ENCODE results near the gene TBL3.
"Not testable (repeated sequence)": the region's sequence is repeated elsewhere in the genome, so short reads cannot be mapped to it uniquely, and the experiment has no call there.

The TBL3 gene

GRCh38 chr16:1936945-1937479 lies 34.8 kb upstream of the TBL3 start:
- H3K36me3 ChIP-seq (ENCODE audit: control insufficient read depth in 1 of 2, insufficient read depth in 2 of 2, low read length in 2 of 2): peaks cover 16 to 40% of the 10 kb centered on the region in 2 donors
- H3K4me3 ChIP-seq (ENCODE audit: low read depth in 1 of 2, low read length in 2 of 2): no peak overlapping the region
- H3K4me1 ChIP-seq (ENCODE audit: control insufficient read depth in 1 of 2, insufficient read depth in 2 of 2, low read length in 2 of 2): peaks cover 7% of the 10 kb centered on the region in 2 donors
- no peaks in the 10 kb centered on the region for H3K9me3 ChIP-seq (ENCODE audit: control insufficient read depth in 1 of 2, low read length in 2 of 2)
- no peak overlapping the region for H3K27ac ChIP-seq (ENCODE audit: low read length)
- H3K27me3 ChIP-seq (ENCODE audit: low read depth, low read length): no peaks in the 10 kb centered on the region

GRCh38 chr16:1938316-1938715 lies 33.5 kb upstream of the TBL3 start:
- Histone ChIP-seq H3K4me3 (ENCODE audit: low read depth in 1 of 2, low read length in 2 of 2) (peak overlapping the region in 1 of 2 donors; percentile 11), H3K27ac (ENCODE audit: low read length) (no peak overlapping the region), H3K36me3 (ENCODE audit: control insufficient read depth in 1 of 2, insufficient read depth in 2 of 2, low read length in 2 of 2) (peaks cover 16 to 40% of the 10 kb centered on the region in 2 donors), H3K27me3 (ENCODE audit: low read depth, low read length) (no peaks in the 10 kb centered on the region), H3K9me3 (ENCODE audit: control insufficient read depth in 1 of 2, low read length in 2 of 2) (no peaks in the 10 kb centered on the region), H3K4me1 (ENCODE audit: control insufficient read depth in 1 of 2, insufficient read depth in 2 of 2, low read length in 2 of 2) (peaks cover 10 to 15% of the 10 kb centered on the region in 2 donors)

- Histone ChIP-seq H3K27me3 (ENCODE audit: low read depth, low read length) (no peaks in the 10 kb centered on the region), H3K4me1 (ENCODE audit: control insufficient read depth in 1 of 2, insufficient read depth in 2 of 2, low read length in 2 of 2) (peaks cover 10 to 15% of the 10 kb centered on the region in 2 donors), H3K36me3 (ENCODE audit: control insufficient read depth in 1 of 2, insufficient read depth in 2 of 2, low read length in 2 of 2) (peaks cover 16 to 40% of the 10 kb centered on the region in 2 donors), H3K9me3 (ENCODE audit: control insufficient read depth in 1 of 2, low read length in 2 of 2) (no peaks in the 10 kb centered on the region), H3K27ac (ENCODE audit: low read length) (no peak overlapping the region), H3K4me3 (ENCODE audit: low read depth in 1 of 2, low read length in 2 of 2) (peak overlapping the region in 1 of 2 donors; percentile 11)
These were observed 32.9 kb upstream of the TBL3 start for GRCh38 chr16:1938910-1939309.

- H3K27ac ChIP-seq (ENCODE audit: low read length); H3K27me3 ChIP-seq (ENCODE audit: low read depth, low read length); H3K4me3 ChIP-seq (ENCODE audit: low read depth in 1 of 2, low read length in 2 of 2); H3K9me3 ChIP-seq (ENCODE audit: control insufficient read depth in 1 of 2, low read length in 2 of 2): not testable (repeated sequence)
- Histone ChIP-seq H3K4me1 (ENCODE audit: control insufficient read depth in 1 of 2, insufficient read depth in 2 of 2, low read length in 2 of 2) (peaks cover 10 to 15% of the 10 kb centered on the region in 2 donors), H3K36me3 (ENCODE audit: control insufficient read depth in 1 of 2, insufficient read depth in 2 of 2, low read length in 2 of 2) (peaks cover 16 to 40% of the 10 kb centered on the region in 2 donors)
These were observed 32.0 kb upstream of the TBL3 start for GRCh38 chr16:1939833-1940232.

- Histone ChIP-seq H3K36me3 (ENCODE audit: control insufficient read depth in 1 of 2, insufficient read depth in 2 of 2, low read length in 2 of 2) (peaks cover 16 to 40% of the 10 kb centered on the region in 2 donors), H3K27ac (ENCODE audit: low read length) (no peak overlapping the region), H3K4me3 (ENCODE audit: low read depth in 1 of 2, low read length in 2 of 2) (peak overlapping the region in 1 of 2 donors; percentile 95), H3K27me3 (ENCODE audit: low read depth, low read length) (no peaks in the 10 kb centered on the region), H3K9me3 (ENCODE audit: control insufficient read depth in 1 of 2, low read length in 2 of 2) (no peaks in the 10 kb centered on the region), H3K4me1 (ENCODE audit: control insufficient read depth in 1 of 2, insufficient read depth in 2 of 2, low read length in 2 of 2) (peaks cover 10 to 15% of the 10 kb centered on the region in 2 donors)
These were observed 31.3 kb upstream of the TBL3 start for GRCh38 chr16:1940273-1941161.

- no peak overlapping the region for H3K27ac ChIP-seq (ENCODE audit: low read length)
- peak overlapping the region; percentile 74 to 95 for H3K4me3 ChIP-seq (ENCODE audit: low read depth in 1 of 2, low read length in 2 of 2)
- H3K4me1 ChIP-seq (ENCODE audit: control insufficient read depth in 1 of 2, insufficient read depth in 2 of 2, low read length in 2 of 2): peaks cover 10 to 15% of the 10 kb centered on the region in 2 donors
- no peaks in the 10 kb centered on the region for H3K27me3 ChIP-seq (ENCODE audit: low read depth, low read length)
- H3K36me3 ChIP-seq (ENCODE audit: control insufficient read depth in 1 of 2, insufficient read depth in 2 of 2, low read length in 2 of 2): peaks cover 16 to 40% of the 10 kb centered on the region in 2 donors
- H3K9me3 ChIP-seq (ENCODE audit: control insufficient read depth in 1 of 2, low read length in 2 of 2): no peaks in the 10 kb centered on the region
These were observed 30.4 kb upstream of the TBL3 start for GRCh38 chr16:1941162-1942046.

- Histone ChIP-seq H3K27me3 (ENCODE audit: low read depth, low read length) (no peaks in the 10 kb centered on the region), H3K4me1 (ENCODE audit: control insufficient read depth in 1 of 2, insufficient read depth in 2 of 2, low read length in 2 of 2) (peaks cover 10 to 15% of the 10 kb centered on the region in 2 donors), H3K36me3 (ENCODE audit: control insufficient read depth in 1 of 2, insufficient read depth in 2 of 2, low read length in 2 of 2) (peaks cover 12 to 36% of the 10 kb centered on the region in 2 donors), H3K9me3 (ENCODE audit: control insufficient read depth in 1 of 2, low read length in 2 of 2) (no peaks in the 10 kb centered on the region), H3K27ac (ENCODE audit: low read length) (no peak overlapping the region), H3K4me3 (ENCODE audit: low read depth in 1 of 2, low read length in 2 of 2) (peak overlapping the region; percentile 74 to 95)
These were observed 29.6 kb upstream of the TBL3 start for GRCh38 chr16:1942047-1942809.

- Histone ChIP-seq H3K27ac (ENCODE audit: low read length) (peak within 1 kb of the TSS; percentile 60), H3K4me1 (ENCODE audit: control insufficient read depth in 1 of 2, insufficient read depth in 2 of 2, low read length in 2 of 2) (peaks cover 10 to 15% of the 10 kb centered on the region in 2 donors), H3K27me3 (ENCODE audit: low read depth, low read length) (no peaks in the 10 kb centered on the region), H3K9me3 (ENCODE audit: control insufficient read depth in 1 of 2, low read length in 2 of 2) (no peaks in the 10 kb centered on the region), H3K36me3 (ENCODE audit: control insufficient read depth in 1 of 2, insufficient read depth in 2 of 2, low read length in 2 of 2) (peaks cover 10 to 28% of the 10 kb centered on the region in 2 donors), H3K4me3 (ENCODE audit: low read depth in 1 of 2, low read length in 2 of 2) (peak within 1 kb of the TSS; percentile 74 to 95)
These were observed 28.8 kb upstream of the TBL3 start, which contains the start of gene MSRB1 for GRCh38 chr16:1942810-1943726. Gene MSRB1, minus strand, starts transcription at chr16:1943199. Its CDS starts 43 bp downstream, at chr16:1943156.

- no peaks in the 10 kb centered on the region for H3K9me3 ChIP-seq (ENCODE audit: control insufficient read depth in 1 of 2, low read length in 2 of 2)
- peaks cover 10 to 15% of the 10 kb centered on the region in 2 donors for H3K4me1 ChIP-seq (ENCODE audit: control insufficient read depth in 1 of 2, insufficient read depth in 2 of 2, low read length in 2 of 2)
- H3K27ac ChIP-seq (ENCODE audit: low read length): no peak overlapping the region
- H3K27me3 ChIP-seq (ENCODE audit: low read depth, low read length): no peaks in the 10 kb centered on the region
- peaks cover 0 to 12% of the 10 kb centered on the region in 2 donors for H3K36me3 ChIP-seq (ENCODE audit: control insufficient read depth in 1 of 2, insufficient read depth in 2 of 2, low read length in 2 of 2)
- H3K4me3 ChIP-seq (ENCODE audit: low read depth in 1 of 2, low read length in 2 of 2): no peak overlapping the region
These were observed 27.1 kb upstream of the TBL3 start for GRCh38 chr16:1944612-1945199.
